GM21423 (cell line): ENCODE measurements around the gene TSKU.
"Not testable (repeated sequence)": the region's sequence is repeated elsewhere in the genome, so short reads cannot be mapped to it uniquely, and the experiment has no call there.

Source experiments
- ATAC-seq: cut with Tn5 transposase; IDR thresholded peaks from one replicate; pipeline ENCODE4 v1.9.1; 2021; ENCODE audit warnings: mild to moderate bottlenecking, moderate library complexity; ENCODE audit not compliant: unreplicated experiment

TSKU gene

GRCh38 chr11:76823481-76824028, 40.4 kb downstream of the TSKU start:
- ATAC-seq: no peak

GRCh38 chr11:76824083-76824939, 41.2 kb downstream of the TSKU start:
- ATAC-seq: no peak

GRCh38 chr11:76824980-76825725, 42.0 kb downstream of the TSKU start:
- ATAC-seq: no peak

DNA sequence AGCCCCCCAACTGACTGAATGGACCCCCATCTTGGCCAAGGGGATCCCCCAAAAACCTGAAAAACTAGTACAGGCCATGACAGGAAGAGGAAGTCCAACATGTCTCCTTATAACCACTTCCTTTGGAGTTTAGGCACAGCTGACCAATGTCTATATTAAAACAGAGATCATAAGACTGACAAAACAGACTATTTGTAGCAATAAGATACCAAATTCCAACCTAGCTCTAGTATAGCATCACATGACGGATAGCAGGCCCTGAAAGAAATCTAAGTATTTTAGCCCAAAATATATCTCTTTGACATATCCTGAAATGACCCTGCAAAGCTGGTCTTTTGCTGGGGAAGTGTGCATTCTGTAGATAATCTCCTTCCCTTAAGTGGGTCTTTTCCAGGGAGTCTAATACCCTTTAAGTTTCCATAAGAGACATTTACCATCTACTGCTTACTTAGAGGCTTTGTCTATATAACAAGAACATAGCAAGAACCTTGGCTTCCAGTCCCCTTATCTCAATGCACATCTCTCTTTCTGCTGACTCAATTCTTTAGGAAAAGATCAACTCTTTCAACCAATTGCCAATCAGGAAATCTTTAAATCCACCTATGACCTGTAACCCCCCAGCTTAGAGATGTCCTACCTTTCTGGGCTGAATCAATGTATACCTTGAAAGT, 42.7 kb downstream of the TSKU start:
- no peak for ATAC-seq

- ATAC-seq: not testable (repeated sequence)
Measured at GRCh38 chr11:76826508-76826907, 43.4 kb downstream of the TSKU start.

- not testable (repeated sequence) for ATAC-seq
Measured at GRCh38 chr11:76827005-76827404, 43.8 kb downstream of the TSKU start.

- no peak for ATAC-seq
Measured at GRCh38 chr11:76830639-76831327, 47.6 kb downstream of the TSKU start.

- ATAC-seq: no peak
Measured at GRCh38 chr11:76831686-76832310, 48.6 kb downstream of the TSKU start.

- no peak for ATAC-seq
Measured at GRCh38 chr11:76832361-76832760, 49.2 kb downstream of the TSKU start.

DNA sequence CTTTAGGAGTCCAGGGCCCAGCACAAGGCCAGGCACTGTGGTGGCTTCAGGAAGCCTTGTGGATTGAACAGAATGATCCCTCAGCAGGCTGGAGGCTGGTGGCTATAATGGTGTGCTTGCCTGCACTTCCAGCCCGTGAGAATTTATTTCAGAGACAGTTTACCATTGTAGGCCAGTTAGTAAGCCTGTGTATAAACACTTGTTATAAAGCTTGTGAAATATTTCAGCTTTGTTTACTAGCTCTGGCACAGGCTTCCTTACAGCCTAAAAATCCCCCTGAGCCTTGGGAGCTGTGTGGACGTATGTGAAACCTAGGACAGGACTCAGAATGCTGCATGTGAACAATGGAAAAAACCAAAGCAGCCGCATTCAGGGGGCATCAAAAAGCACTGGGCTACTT, 51.0 kb downstream of the TSKU start:
- ATAC-seq: no peak

GRCh38 chr11:76835036-76835435, 51.9 kb downstream of the TSKU start:
- ATAC-seq: no peak

- ATAC-seq: no peak
Measured at GRCh38 chr11:76835928-76836612, 52.9 kb downstream of the TSKU start.

GRCh38 chr11:76836613-76837291, 53.6 kb downstream of the TSKU start:
- ATAC-seq: no peak

GRCh38 chr11:76837696-76838677, 54.8 kb downstream of the TSKU start:
- ATAC-seq: no peak

DNA sequence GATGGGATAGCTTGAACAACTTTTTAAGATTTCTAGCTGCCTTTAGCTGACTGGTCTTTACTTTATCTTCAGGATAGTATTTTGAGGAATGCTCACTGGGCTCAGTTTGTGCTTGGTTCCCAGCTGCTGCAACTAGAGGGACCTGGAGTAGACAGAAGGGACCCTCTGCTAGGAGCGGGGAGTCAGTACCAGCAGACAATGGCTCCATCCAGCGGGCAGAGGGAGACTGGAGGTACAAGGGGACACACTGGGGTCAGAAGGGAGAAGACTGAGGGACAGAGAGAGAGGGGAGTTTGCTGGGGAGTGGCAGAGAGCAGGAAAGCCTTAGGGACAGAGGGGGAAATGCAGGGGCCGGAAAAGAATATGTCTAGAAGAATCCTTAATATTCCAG, 55.5 kb downstream of the TSKU start:
- no peak for ATAC-seq

DNA sequence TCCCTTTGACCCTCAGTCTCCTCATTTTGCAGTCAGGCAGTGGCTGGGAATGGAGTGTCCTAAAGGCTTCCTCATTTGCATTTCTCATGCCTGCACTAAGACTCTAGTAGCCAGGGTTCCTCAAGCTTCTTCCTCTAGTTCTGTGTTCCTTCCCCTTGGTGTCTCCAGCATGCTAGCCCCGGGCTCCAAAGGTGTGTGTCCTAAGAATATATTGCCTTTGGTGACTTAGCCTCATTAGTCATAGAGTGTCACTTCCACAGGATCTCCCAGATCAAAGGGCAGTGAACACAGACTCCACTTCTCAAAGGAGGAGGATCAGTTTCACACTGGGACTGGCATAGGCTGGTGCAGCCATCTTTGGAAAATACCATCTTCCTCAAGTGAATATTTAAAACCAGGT, 56.2 kb downstream of the TSKU start:
- no peak for ATAC-seq

- no peak for ATAC-seq
Measured at GRCh38 chr11:76841923-76842452, 58.8 kb downstream of the TSKU start.

DNA sequence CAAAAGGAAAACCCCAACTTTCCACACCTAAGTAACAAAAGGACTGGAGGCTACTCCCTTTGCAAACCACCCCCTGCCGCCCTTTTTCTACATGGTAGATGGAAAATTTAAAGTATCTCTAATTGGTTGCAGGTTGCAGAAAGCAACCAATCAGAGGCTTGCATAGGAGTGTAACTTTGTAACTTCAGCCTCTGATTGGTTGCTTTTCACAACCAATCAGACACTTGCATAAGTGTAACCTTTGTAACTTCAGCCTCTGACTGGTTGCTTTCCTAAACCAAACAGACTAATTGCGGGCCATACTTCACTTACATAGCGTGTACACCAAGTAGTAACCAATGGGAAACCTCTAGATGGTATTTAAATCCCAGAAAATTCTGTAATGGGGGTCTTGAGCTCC, 60.8 kb downstream of the TSKU start:
- no peak for ATAC-seq
